ENCODE measurements around the gene ADGRE2.
"Not testable (repeated sequence)": the region's sequence is repeated elsewhere in the genome, so short reads cannot be mapped to it uniquely, and the experiment has no call there.

The ADGRE2 gene

DNA sequence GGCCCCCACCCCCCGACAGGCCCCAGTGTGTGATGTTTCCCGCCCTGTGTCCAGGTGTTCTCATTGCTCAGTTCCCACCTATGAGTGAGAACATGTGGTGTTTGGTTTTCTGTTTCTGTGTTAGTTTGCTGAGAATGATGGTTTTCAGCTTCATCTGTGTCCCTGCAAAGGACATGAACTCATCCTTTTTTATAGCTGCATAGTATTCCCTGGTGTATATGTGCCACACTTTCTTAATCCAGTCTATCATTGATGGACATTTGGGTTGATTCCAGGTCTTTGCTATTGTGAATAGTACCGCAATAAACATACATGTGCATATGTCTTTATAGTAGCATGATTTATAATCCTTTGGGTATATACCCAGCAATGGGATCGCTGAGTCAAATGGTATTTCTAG is 715 bp downstream of the ADGRE2 start:
- not testable (repeated sequence) for DNase-seq

GRCh38 chr19:14775869-14776586 is 2.3 kb downstream of the ADGRE2 start:
- no peak for DNase-seq

DNA sequence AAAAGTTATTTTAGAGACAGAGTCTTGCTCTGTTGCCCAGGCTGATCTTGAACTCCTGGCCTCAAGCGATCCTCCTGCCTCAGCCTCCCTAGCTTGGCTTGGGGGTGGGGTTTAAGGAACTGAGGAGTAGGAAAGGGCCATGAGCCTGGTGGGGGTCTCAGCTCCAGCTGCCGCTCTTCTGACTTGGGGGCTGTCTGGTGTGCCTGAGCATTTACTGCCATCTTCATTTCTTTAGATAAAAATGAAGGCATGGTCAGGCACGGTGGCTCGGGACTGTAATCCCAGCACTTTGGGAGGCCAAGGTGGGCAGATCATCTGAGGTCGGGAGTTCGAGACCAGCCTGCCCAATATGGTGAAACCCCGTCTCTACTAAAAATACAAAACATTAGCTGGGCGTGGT is 3.0 kb downstream of the ADGRE2 start:
- DNase-seq = not testable (repeated sequence)

DNA sequence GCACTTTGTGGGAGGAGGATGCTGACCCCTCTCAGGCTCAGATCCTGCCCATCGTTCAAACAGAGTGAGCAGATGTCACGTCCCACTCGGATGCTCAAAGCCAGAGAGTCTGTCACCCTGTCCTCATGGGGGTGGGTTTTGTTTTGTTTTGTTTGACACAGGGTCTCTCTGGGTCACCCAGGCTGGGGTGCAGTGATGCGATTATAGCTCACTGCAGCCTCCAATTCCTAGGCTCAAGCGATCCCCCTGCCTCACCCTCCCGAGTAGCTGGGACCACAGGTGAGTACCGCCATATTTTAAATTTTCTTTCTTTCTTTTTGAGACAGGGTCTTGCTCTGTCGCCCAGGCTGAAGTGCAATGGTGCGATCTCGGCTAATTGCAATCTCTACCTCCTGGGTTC is 4.0 kb downstream of the ADGRE2 start:
- DNase-seq = no peak

DNA sequence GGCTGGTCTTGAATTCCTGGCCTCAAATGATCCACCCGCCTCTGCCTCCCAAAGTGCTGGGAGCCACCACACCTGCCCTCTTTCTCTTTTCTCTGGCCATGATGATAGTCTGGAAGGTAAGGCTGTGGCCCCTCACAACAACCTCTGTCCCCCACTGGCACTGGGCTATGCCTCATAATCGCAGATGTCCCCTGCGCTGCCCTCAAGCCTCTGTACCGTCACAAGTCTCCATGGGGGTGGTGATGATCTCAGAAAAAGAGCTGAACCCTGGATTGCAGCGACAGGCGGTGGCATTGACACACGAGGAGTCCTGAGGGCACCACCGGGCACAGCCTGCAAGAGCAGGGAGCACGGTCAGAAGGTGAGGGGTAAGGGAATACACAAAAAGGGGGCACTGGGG is 4.6 kb downstream of the ADGRE2 start:
- DNase-seq = not testable (repeated sequence)

GRCh38 chr19:14772995-14773394 is 5.4 kb downstream of the ADGRE2 start:
- no peak for DNase-seq

- DNase-seq = no peak
These were observed 5.9 kb downstream of the ADGRE2 start for GRCh38 chr19:14772467-14772866.

DNA sequence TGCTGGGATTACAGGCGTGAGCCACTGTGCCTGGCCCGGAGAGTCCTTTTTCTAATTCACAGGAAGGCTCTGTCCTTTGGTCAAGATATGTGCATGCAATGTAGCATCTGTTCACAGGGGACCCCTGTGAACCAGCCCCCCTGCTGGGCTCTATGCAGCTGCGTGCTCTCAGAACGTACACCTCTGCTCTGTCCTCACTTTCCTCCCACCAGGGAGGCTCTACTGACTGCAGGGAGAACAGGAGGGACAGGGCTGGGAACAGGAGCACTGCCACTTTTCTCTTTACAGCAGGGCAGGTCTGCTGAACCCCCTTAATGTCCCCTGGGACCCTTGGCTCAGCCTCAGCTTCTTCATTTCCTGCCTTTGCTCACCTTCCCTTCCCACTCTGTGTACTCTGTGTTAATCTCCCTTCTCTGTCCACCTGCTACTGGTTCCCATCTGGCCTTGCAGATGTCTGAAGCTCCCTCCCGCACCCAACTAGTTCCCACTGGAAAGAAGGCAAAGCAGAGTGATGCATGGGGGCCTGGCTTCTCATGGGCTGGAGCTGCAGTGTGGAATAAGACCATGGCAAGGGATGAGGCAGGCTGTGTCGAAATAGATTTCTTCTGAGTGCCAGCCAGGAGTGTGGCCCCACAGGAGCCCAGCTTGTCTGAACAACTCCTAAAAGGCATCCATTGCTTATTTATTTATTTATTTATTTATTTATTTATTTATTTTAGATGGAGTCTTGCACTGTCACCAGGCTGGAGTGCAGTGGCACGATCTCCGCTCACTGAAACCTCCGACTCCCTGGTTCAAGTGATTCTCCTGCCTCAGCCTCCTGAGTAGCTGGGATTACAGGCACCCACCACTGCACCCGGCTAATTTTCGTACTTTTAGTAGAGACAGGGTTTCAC is 7.2 kb downstream of the ADGRE2 start:
- DNase-seq = no peak

DNA sequence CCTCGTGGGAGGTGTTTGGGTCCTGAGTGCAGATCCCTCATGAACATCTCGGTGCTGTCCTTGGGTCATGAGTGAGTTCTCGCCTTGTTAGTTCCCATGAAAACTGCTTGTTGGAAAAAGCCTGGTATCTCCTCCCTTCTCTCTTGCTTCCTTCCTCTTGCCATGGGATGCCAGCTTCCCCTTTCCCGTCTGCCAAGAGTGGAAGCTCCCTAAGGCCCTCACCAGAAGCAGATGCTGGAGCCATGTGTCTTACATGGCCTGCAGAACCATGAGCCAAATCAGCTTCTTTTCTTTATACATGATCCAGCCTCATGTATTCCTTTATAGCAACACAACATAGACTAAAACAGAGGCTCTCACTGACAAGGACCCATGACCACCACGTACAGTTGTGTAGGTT is 8.2 kb downstream of the ADGRE2 start:
- DNase-seq = no peak

GRCh38 chr19:14769201-14769600 is 9.2 kb downstream of the ADGRE2 start:
- DNase-seq = no peak

DNA sequence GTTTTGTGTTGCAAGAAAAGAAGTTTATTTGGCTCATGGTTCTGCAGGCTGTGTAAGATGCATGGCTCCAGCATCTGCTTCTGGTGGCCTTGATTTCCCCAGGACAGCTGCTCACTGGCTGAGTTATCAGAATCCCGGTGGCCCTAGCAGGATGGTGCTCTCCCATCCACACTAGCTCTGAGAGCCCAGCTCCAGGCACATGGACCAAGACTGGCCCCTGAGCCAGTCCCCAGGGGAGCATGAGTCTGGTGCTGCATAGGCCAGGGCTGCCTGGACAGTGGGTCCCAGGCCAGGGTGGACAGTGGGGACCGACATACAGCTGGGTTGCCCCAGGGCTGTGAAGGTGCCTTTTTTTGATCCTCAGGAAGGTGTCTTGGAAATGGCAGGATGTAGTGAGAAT is 10.4 kb downstream of the ADGRE2 start:
- no peak for DNase-seq

- no peak for DNase-seq
These were observed 10.8 kb downstream of the ADGRE2 start for GRCh38 chr19:14767466-14767971.

GRCh38 chr19:14765841-14766240 is 12.5 kb downstream of the ADGRE2 start:
- DNase-seq = not testable (repeated sequence)

DNA sequence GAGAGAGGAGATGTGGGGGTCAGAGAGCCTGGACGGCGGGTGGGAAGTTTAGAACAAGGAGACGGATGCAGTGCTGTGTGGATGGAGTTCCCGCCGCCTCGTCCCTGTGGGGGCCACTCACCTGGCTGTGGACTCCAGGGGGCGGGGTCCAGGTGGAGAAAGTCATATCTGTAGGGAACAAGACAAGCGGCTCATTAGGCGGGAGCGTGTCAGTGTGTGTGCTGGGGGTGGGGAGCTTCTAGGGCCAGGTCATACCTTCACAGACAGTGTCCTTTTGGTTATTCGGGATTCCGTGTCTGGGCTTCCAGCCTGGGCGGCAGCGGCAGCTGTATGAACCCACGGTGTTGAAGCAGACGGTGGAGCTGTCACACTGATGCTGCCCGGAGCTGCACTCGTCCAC is 13.0 kb downstream of the ADGRE2 start:
- not testable (repeated sequence) for DNase-seq

DNA sequence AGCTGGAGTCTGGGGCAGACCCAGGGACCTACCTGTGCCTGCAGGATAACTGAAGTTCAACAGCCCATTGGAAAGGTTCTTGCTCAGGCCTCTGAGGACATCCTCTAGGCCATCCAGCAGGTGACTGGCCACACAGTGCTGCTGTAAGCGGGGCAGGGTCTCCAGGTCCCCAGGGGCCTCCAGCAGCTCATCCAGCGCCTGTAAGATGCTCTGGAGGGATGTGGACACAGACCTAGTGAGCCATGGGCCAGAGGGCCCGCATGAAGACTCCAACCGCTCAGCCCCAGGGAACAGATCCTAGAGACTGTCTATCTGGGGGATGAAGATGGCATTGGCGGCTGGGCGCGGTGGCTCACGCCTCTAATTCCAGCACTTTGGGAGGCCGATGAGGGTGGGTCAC is 14.0 kb downstream of the ADGRE2 start:
- DNase-seq = no peak

GRCh38 chr19:14763497-14764145 is 14.7 kb downstream of the ADGRE2 start:
- DNase-seq = no peak

GRCh38 chr19:14762111-14762510 is 16.2 kb downstream of the ADGRE2 start:
- DNase-seq = no peak

DNA sequence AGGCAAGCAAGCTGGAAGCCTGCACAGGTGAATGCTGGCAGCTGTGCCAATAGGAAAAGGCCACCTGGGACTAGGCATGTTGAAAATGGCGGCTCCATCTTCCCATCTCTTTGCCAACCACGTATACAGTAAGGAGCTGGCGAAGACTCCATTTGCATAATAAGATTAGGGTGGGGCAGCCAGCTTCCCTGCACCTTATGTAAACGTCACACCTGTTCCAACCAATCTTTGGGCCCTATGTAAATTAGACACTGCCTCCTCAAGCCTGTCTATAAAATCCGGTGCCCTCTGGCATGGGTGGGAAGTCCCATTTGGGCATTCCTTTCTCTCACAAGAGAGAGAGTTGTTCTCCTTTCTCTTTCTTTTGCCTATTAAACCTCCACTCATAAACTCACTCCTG is 16.8 kb downstream of the ADGRE2 start:
- DNase-seq = no peak

DNA sequence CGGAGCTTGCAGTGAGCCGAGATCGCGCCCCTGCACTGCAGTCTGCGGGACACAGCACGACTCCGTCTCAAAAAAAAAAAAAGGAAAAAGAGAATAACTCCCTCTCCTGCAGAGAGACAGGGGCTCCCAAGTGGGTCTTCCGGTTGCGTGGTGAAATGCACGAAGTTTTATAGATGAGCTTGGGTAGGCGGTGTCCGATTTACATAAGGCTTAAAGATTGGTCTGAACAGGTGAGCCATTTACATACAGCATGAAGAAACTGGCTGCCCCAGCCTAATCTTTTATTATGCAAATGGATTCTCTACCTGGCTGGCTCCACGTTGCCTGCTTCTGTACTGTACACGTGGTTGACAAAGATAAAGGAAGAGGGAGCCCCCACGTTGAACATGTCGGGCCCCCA is 19.5 kb downstream of the ADGRE2 start:
- DNase-seq = peak in 2 of 3 experiments; percentile 22 to 63

DNA sequence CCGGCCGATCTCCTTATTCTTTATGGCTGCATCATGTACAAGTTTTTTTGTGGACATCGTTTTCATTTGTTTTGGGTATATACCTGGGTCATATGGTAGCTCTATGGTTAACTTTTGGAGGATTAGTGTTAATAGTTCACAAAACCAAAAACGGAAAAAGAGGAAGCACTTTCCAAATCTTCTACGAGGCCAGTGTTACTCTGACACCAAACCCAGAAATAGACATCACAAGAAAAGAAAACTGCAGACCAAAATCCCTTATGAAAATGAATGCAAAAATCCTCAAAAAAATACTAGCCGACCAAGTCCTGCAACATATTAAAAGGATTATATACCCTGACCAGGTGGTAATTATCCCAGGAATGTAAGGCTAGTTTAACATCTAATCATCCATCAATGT is 29.8 kb downstream of the ADGRE2 start:
- peak in 1 of 3 experiments; percentile 16 for DNase-seq

GRCh38 chr19:14746886-14747285 is 31.5 kb downstream of the ADGRE2 start:
- no peak for DNase-seq

- DNase-seq = no peak
These were observed 42.4 kb downstream of the ADGRE2 start for GRCh38 chr19:14735915-14736314.

GRCh38 chr19:14733574-14733973 is 44.8 kb downstream of the ADGRE2 start:
- no peak for DNase-seq
